Measurements from ENCODE around the gene LGR6. TPM values are rescaled to one million over a fixed set of nuclear protein-coding genes. Genes with fewer than 3 reads are reported as not detected.

LGR6 gene
- total and polyA plus RNA-seq, 2 of the 4 experiments (the other 2 are of a cell fraction), result not detected

GRCh38 chr1:202323731-202324130 lies 130.1 kb downstream of the LGR6 start:
- H2BK20ac ChIP-seq (ENCODE audit: low read depth, low read length), result no peak overlapping the region
- peaks cover 31% of the 10 kb centered on the region for H3K27me3 ChIP-seq (ENCODE audit: control insufficient read depth, insufficient read depth, low read length)
- no peak overlapping the region for H3K27ac ChIP-seq (ENCODE audit: insufficient read depth, low read length)
- POLR2A ChIA-PET (ENCODE audit: unreplicated experiment), result no interaction called here
- no peaks in the 10 kb centered on the region for H3K4me1 ChIP-seq (ENCODE audit: control insufficient read depth, insufficient read depth, low read length)
- H2AK5ac ChIP-seq (ENCODE audit: low read depth, low read length), result no peak overlapping the region
- H2AK9ac ChIP-seq (replicated peaks; ENCODE audit: low read depth, low read length, poor library complexity), result no peak overlapping the region
- H2AFZ ChIP-seq (replicated peaks; ENCODE audit: low read length, poor library complexity), result no peak overlapping the region
- H3K4me3 ChIP-seq (ENCODE audit: insufficient read depth, low read depth, low read length), result no peak overlapping the region
- H4K20me1 ChIP-seq (ENCODE audit: insufficient read depth, low read length), result no peaks in the 10 kb centered on the region
- no peaks in the 10 kb centered on the region; the same call in 1 of the 2 replicates for H3K9me1 ChIP-seq (ENCODE audit: insufficient read depth, low read length)
- no peaks in the 10 kb centered on the region for H3K79me1 ChIP-seq (ENCODE audit: low read depth in 1 of 2, low read length in 2 of 2)
- H3K9ac ChIP-seq (ENCODE audit: low read depth, low read length), result no peak overlapping the region
- in situ Hi-C loops (cut with MboI; ENCODE audit: low sequenced_read_pairs) (loop anchor here (10.0 kb wide), 1 partner anchor 391 kb away; the partner anchor contains the start of gene SYT2), intact Hi-C loops (cut with micrococcal nuclease) (no loop called here), dilution Hi-C loops (cut with HindIII; ENCODE audit: low sequenced_read_pairs, unreplicated experiment) (no loop called here)
- no peak for ATAC-seq (ENCODE audit: low read depth)
- no peak overlapping the region for H3K4me2 ChIP-seq (ENCODE audit: low read depth, low read length)
- no peak overlapping the region for H3K14ac ChIP-seq (replicated peaks; ENCODE audit: low read depth, low read length)
- H4K8ac ChIP-seq (ENCODE audit: low read depth in 2 of 2, low read length in 2 of 2), result no peak overlapping the region
- no peak overlapping the region for H3K23ac ChIP-seq (ENCODE audit: low read depth, low read length)
- no peak overlapping the region for H2BK120ac ChIP-seq (ENCODE audit: low read depth, low read length)
- H3K4ac ChIP-seq (ENCODE audit: low read depth, low read length), result no peak overlapping the region
- TF ChIP-seq MXI1 (IDR thresholded peaks at IDR 0.05; ENCODE audit: borderline replicate concordance, low read depth, low read length) (no peak), FOS (IDR thresholded peaks at IDR 0.05; ENCODE audit: low read depth, low read length) (no peak), RCOR1 (IDR thresholded peaks at IDR 0.05; ENCODE audit: insufficient replicate concordance, low read length) (no peak), CEBPB (IDR thresholded peaks at IDR 0.05; ENCODE audit: low read depth, low read length) (no peak), BHLHE40 (IDR thresholded peaks at IDR 0.05; ENCODE audit: low read depth, low read length) (no peak), RFX5 (IDR thresholded peaks at IDR 0.05; ENCODE audit: low read depth, low read length) (no peak), CHD1 (IDR thresholded peaks at IDR 0.05; ENCODE audit: low read depth, low read length) (no peak), MAZ (IDR thresholded peaks at IDR 0.05; ENCODE audit: borderline replicate concordance, low read depth, low read length) (no peak), SMC3 (IDR thresholded peaks at IDR 0.05; ENCODE audit: low read depth, low read length) (no peak), RAD21 (IDR thresholded peaks at IDR 0.05; ENCODE audit: low read length) (no peak)
- TF ChIP-seq, protein P1, sequence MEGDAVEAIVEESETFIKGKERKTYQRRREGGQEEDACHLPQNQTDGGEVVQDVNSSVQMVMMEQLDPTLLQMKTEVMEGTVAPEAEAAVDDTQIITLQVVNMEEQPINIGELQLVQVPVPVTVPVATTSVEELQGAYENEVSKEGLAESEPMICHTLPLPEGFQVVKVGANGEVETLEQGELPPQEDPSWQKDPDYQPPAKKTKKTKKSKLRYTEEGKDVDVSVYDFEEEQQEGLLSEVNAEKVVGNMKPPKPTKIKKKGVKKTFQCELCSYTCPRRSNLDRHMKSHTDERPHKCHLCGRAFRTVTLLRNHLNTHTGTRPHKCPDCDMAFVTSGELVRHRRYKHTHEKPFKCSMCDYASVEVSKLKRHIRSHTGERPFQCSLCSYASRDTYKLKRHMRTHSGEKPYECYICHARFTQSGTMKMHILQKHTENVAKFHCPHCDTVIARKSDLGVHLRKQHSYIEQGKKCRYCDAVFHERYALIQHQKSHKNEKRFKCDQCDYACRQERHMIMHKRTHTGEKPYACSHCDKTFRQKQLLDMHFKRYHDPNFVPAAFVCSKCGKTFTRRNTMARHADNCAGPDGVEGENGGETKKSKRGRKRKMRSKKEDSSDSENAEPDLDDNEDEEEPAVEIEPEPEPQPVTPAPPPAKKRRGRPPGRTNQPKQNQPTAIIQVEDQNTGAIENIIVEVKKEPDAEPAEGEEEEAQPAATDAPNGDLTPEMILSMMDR (conservative IDR thresholded peaks at IDR 0.05; ENCODE audit: low read depth, low read length), result no peak
- CTCF ChIA-PET, result interaction anchor here (1.2 to 2.6 kb wide), 2 partner anchors 8 to 131 kb away, joined by 5 to 9 read pairs; partner anchors contain the start of gene LGR6
- no peak overlapping the region for H2BK15ac ChIP-seq (ENCODE audit: low read depth, low read length)
- no peak overlapping the region for H4K91ac ChIP-seq (ENCODE audit: insufficient read depth, low read depth, low read length)
- no peak overlapping the region for H2BK5ac ChIP-seq (ENCODE audit: low read depth, low read length, poor library complexity, severe bottlenecking)
- 0% methylated on average over 1 of the region's 4 CpGs; no CpG with 5 or more reads in 1 of the 2 experiments for WGBS, 2 experiments (ENCODE audit: extremely low coverage in 2 of 2, insufficient read length in 1 of 2)
- BruUV-seq (replicated peaks), result no TSS peak
- no peak for DNase-seq
- H3K18ac ChIP-seq (ENCODE audit: low read depth, low read length), result no peak overlapping the region
- no peak overlapping the region for H3K56ac ChIP-seq (ENCODE audit: extremely low read depth, insufficient read depth, low read length)
- H4K5ac ChIP-seq (ENCODE audit: low read depth, low read length), result no peak overlapping the region
- H3K9me3 ChIP-seq (ENCODE audit: control insufficient read depth, insufficient read depth, low read length), result no peaks in the 10 kb centered on the region
- no peaks in the 10 kb centered on the region for H3K36me3 ChIP-seq (ENCODE audit: control insufficient read depth, insufficient read depth, low read length)
